GM18502 (cell line): ENCODE data around the gene FIBCD1.
A peak's percentile ranks its signal among the peaks of the same experiment; 100 is the strongest.

Experiments
- ATAC-seq: cut with Tn5 transposase; IDR thresholded peaks from one replicate; pipeline ENCODE4 v1.9.1; 2021; ENCODE audit warnings: mild to moderate bottlenecking; ENCODE audit not compliant: unreplicated experiment, poor library complexity

FIBCD1 gene

DNA sequence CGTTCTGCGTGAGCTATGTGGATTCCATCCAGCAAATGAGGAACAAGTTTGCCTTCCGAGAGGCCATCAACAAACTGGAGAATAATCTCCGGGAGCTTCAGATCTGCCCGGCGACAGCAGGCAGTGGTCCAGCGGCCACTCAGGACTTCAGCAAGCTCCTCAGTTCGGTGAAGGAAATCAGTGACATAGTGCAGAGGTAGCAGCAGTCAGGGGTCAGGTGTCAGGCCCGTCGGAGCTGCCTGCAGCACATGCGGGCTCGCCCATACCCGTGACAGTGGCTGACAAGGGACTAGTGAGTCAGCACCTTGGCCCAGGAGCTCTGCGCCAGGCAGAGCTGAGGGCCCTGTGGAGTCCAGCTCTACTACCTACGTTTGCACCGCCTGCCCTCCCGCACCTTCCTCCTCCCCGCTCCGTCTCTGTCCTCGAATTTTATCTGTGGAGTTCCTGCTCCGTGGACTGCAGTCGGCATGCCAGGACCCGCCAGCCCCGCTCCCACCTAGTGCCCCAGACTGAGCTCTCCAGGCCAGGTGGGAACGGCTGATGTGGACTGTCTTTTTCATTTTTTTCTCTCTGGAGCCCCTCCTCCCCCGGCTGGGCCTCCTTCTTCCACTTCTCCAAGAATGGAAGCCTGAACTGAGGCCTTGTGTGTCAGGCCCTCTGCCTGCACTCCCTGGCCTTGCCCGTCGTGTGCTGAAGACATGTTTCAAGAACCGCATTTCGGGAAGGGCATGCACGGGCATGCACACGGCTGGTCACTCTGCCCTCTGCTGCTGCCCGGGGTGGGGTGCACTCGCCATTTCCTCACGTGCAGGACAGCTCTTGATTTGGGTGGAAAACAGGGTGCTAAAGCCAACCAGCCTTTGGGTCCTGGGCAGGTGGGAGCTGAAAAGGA lies 53.3 kb downstream of the FIBCD1 start:
- ATAC-seq: no peak

DNA sequence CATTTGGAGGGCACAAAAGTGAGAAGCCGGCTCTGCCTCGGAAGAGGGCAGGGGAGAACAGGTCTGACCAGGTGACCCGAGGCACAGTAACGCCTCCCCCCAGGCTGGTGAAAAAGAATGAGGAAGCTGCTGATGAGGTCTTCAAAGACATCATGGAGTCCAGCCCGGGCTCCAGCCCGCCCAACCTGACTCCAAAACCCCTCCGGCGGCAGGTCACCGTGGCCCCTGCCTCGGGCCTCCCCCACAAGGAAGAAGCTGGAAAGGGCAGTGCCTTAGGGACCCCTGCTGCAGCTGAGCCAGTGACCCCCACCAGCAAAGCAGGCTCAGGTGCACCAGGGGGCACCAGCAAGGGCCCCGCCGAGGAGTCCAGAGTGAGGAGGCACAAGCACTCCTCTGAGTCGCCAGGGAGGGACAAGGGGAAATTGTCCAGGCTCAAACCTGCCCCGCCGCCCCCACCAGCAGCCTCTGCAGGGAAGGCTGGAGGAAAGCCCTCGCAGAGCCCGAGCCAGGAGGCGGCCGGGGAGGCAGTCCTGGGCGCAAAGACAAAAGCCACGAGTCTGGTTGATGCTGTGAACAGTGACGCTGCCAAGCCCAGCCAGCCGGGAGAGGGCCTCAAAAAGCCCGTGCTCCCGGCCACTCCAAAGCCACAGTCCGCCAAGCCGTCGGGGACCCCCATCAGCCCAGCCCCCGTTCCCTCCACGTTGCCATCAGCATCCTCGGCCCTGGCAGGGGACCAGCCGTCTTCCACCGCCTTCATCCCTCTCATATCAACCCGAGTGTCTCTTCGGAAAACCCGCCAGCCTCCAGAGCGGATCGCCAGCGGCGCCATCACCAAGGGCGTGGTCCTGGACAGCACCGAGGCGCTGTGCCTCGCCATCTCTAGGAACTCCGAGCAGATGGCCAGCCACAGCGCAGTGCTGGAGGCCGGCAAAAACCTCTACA lies 54.2 kb downstream of the FIBCD1 start:
- no peak for ATAC-seq

DNA sequence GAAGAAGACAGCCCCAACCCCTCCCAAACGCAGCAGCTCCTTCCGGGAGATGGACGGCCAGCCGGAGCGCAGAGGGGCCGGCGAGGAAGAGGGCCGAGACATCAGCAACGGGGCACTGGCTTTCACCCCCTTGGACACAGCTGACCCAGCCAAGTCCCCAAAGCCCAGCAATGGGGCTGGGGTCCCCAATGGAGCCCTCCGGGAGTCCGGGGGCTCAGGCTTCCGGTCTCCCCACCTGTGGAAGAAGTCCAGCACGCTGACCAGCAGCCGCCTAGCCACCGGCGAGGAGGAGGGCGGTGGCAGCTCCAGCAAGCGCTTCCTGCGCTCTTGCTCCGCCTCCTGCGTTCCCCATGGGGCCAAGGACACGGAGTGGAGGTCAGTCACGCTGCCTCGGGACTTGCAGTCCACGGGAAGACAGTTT lies 54.9 kb downstream of the FIBCD1 start:
- ATAC-seq: no peak

DNA sequence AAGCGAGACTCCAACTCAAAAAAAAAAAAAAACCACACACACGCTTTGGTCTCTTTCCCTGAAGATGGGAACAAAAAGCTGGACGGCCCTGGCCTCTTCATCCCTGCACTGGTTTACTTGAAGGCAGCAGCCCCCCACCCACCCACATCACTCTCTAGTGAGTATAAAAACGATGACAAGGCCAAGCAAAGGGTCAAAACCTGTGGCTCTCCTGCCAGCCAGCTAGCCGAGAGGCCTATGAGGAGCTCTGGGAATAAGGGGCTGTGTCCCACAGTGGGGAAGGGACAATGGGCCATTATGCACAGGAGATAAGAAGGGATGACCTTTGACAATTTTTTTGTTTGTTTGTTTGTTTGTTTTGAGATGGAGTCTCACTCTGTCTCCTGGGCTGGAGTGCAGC lies 55.6 kb downstream of the FIBCD1 start:
- no peak for ATAC-seq

DNA sequence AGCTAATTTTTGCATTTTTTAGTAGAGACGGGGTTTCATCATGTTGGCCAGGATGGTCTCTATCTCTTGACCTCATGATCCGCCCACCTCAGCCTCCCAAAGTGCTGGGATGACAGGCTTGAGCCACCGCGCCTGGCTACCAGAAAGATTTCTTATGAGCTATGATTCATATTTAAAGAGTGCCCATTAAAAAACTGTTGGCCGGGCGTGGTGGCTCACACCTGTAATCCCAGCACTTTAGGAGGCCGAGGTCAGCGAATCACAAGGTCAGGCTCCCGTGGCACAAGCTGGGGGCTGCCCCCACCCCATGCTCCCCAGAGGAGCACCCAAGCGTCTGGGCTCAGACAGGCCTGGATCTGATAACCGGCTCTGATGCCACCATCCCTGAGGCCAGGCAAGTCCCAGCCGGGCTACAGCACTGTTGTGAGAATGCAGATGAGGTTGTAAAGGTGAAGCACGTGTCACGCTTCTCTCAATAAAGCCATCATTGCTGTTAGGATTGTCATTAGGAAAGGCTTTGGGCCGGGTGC lies 56.3 kb downstream of the FIBCD1 start:
- ATAC-seq: no peak

DNA sequence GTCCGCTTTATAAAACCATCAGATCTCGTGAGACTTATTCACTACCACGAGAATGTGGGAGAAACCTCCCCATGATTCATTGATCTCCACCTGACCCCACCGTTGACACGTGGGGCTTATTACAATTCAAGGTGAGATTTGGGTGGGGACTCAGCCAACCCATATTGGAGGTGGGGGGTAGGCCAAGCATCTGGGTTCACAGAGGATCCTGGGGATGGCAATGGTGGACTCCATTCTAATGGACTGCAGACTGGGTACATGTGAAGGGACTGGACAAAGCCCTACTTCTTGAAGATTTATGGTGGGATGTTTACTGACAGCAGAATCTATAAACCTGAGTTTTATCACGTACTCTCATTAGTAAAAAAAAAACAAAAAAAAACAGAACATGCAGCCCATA lies 57.5 kb downstream of the FIBCD1 start:
- no peak for ATAC-seq

DNA sequence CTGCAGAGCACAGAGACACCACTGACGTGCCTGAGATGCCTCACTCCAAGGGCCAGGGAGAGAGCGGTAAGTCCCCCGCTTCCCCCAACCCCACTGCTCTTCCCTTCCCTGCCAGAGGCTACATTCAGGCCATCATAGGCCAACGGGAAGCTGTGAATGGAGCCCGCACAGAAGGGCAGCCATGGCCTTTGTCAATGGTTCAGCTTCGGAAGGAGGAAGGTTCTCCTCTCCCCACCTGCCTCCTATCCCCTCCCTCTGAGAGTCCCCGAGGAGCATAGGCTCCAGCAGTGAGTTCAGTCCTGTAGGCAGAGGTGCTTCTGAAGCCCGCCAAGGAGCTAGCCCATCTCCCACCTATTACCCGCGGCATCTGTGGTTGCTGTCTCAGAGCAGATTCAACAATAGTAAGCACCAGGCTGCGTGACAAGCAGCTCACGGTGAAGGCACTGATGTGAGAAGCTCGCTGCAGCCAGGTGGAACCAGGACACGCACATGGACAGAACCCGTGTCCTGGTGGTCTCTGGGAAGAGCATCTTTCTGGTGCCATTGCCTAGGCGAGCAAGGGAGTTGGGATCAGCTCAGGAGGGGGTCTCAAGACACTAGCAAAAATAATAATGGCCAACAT lies 58.3 kb downstream of the FIBCD1 start:
- no peak for ATAC-seq

DNA sequence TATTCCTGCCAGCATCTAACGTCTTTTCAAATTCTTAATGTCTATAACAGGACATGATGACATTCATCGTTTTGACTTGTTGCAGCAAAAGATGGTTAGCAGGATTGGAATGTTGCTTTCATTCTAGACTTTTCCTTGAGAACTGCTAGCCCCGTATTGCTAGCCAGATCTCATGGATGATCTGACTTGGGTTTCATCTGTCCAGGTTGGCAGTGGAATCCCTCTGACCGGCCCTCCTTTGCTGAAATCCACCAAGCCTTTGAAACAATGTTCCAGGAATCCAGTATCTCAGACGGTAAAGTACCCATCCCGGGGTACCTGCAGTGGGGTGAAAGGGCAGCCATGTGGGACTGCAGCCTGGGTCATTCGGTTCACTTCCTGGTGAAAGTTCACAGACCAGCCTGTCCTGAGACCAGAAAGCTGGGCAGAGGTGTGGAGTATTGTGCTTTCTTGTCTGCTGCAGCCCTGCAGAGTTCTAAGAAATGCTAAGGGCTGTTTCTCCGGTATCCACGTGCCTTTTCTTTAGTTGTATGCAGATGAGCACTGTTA lies 59.1 kb downstream of the FIBCD1 start:
- ATAC-seq: no peak

DNA sequence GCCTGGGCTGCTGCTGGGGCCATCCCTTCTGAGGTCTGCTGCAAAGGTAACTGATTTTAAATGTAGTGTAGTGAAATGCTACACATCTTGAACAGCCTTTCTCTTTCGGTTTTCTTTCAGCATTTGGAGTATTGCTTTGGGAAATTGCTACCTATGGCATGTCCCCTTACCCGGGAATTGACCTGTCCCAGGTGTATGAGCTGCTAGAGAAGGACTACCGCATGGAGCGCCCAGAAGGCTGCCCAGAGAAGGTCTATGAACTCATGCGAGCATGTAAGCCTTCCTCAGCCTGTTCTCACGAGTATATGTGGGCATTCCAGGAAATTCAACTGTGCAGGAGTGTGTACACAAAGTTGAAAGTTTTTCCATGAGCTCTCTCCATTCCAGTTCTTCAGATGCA lies 60.8 kb downstream of the FIBCD1 start:
- no peak for ATAC-seq

DNA sequence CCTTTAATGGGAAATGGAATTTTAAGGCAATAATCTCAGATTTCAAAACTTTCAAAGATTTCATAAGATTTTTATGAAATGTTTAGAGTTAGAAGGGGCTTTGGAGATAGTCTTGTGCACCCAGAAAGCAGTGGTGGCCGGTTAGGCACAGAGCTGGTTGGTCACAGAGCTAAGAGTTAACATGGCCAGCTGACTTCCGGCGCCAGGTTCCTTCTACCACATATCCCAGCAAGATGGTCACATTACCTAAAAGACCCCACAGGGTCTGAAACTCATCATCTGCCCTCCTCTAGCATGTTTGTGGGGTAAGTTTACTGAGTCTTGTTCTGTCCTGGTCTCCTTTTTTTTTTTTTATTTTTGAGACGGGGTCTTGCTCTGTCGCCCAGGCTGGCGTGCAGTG lies 61.7 kb downstream of the FIBCD1 start:
- no peak for ATAC-seq

DNA sequence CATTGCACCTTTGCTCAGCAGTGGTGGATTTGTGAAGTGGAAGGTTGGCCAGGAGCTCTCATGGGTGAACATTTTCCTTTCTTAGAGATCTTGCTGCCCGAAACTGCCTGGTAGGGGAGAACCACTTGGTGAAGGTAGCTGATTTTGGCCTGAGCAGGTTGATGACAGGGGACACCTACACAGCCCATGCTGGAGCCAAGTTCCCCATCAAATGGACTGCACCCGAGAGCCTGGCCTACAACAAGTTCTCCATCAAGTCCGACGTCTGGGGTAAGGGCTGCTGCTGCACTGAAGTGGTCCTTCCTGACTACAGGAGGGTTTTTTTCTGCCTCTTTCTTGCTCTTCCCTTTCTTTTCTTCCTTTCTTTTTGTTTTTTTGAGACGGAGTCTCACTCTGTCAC lies 64.3 kb downstream of the FIBCD1 start:
- no peak for ATAC-seq

DNA sequence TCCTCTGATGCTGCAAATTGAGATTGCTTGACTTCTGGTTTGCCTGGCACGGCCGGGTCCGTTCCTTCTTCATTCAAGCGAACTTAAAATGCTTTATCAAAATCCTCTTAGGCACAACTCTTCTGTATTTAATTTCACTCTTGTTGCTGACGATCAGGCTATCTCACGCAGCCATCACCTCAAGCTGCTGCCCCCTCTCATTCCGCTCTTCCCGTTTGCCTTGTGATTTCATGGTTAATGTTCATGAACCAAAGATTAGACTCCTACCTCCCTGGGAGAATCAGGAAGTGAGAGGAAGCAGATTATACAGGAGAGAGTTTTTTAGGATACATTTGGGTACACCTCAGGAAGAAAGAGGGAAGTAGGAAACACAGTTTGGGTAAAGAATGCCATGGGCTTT lies 65.1 kb downstream of the FIBCD1 start:
- no peak for ATAC-seq

DNA sequence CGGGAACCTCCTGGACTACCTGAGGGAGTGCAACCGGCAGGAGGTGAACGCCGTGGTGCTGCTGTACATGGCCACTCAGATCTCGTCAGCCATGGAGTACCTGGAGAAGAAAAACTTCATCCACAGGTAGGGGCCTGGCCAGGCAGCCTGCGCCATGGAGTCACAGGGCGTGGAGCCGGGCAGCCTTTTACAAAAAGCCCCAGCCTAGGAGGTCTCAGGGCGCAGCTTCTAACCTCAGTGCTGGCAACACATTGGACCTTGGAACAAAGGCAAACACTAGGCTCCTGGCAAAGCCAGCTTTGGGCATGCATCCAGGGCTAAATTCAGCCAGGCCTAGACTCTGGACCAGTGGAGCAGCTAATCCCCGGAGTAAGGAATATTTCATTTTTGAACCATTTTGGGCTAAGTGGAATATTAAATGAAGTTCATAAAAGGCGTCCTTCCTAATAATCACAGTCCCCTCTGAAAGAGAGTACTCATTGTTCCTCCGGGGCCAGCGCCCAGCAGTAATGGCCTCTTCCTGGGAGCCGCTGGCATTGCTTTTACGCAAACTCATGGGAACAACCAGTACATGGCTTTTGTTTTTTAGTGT lies 66.0 kb downstream of the FIBCD1 start:
- ATAC-seq: no peak

DNA sequence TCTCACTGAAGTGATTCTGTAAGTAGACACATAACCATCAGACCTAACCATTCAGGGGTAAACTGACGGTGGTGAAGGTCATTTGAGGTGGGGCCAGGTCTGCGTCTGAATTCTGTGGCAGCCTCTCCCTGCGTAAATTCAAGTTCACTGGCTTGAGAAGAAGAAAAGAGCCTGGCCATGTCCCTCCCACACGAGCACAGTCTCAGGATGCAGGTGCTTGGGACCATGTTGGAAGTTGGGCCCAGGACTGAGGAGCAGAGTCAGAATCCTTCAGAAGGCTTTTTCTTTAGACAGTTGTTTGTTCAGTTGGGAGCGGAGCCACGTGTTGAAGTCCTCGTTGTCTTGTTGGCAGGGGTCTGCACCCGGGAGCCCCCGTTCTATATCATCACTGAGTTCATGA lies 66.5 kb downstream of the FIBCD1 start:
- ATAC-seq: no peak

DNA sequence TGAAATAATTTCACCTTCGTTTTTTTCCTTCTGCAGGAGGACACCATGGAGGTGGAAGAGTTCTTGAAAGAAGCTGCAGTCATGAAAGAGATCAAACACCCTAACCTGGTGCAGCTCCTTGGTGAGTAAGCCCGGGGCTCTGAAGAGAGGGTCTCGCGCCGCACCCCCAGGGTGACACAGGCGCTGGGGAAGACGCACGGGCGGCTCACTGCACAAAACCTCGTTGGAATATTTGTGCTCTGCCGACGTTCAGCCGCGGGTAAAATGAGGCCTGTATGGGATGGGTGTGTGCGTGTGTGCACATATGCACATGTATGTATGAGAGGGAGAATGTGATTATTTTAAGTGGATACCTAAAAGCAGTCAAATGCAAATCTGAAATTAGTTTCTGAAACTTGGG lies 67.0 kb downstream of the FIBCD1 start:
- no peak for ATAC-seq

DNA sequence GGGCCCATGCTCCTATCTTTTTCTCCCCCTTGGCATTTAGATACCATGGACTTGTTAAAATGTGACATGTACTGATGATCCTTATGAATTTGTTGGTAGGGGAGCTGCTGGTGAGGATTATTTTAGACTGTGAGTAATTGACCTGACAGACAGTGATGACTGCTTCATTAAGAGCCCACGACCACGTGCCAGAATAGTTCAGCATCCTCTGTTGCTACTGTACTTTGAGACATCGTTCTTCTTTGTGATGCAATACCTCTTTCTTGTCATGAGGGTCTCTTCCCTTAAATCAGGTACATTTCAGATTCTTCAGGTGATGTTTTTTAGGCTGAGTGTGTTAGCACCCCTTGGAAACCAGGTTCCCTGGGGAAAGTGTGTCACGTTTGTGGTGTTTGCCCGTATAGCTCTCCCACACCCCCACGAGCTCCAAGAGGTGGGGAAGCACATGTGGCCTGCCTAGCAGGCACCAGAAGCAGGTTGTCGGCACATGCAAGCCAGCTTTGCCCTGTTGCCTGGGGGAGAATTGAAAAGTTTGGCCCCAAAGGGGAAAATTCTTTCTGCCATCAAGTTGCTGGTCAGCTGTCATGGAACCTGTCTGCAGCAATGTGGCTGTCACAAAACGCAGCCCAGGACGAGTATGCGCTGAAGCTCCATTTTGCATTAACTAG lies 67.5 kb downstream of the FIBCD1 start:
- no peak for ATAC-seq

DNA sequence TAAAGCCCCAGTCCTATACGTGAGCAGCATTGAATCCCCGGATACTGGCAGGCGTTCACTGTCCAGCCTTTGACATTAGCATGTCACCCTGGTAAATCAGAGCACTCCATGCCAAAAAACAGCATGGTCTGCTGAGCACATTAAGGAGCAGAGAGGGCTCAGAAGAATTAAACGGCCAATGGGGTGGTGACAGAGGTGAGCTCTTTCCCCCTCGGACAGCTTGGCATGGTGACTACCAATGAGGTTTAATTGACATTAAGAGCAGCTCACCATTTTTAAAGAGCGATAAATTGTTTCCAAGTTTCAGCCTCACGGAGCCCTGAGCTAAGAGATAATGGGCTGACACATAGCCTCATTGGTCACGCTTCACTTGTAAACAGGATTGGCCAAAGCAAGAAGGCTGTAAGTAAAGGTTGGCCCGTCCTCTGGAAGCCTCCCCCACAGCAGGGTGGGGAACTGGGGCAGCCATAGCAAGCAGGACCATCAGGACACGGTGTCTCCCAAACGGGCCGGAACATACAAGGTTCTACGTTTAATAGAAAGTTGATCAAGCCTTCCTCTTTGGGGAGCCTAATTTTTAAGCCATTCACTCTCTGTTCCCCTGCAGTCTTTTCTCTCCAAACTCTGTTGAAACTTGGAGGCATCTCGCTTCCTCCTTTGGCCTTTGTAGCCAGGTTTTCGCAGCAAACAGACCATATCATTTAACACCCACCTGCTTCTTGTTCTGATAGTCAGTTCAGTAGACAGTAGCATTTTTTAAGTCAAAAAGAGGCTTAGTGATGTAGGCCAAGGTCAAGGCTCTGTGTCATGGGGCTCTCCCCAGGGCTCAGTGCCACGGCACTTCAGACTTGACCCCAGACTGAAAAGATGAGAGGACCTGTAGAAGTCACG lies 68.3 kb downstream of the FIBCD1 start:
- ATAC-seq: peak; percentile 52

DNA sequence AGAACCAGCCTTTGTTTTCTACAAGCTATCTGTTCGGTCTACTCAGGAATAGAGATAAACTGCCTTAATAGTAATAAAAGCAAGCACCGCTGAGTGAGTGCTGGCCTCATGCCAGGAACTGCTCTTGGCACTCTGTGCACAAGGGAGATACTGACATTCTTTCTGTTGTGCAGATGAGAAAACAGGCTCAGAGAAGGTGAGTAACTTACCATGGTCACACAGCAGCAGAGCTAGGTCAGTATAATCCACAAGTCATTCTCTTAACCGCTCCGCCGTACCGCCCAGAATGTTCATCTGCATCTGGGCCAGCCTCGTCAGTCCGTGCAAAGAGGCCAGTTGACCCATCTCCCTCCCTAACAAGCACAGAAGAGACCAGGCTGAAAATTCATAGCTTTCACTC lies 69.8 kb downstream of the FIBCD1 start:
- ATAC-seq: no peak
